ENCODE data around the gene PRICKLE2. TPM values are rescaled to one million over a fixed set of nuclear protein-coding genes. Genes with fewer than 3 reads are reported as not detected.

PRICKLE2 gene
- total and polyA plus RNA-seq, 2 donors (not counting 3 experiments of a cell fraction or from before 2014, with no cell fraction given) = 3.0 to 7.1 TPM

DNA sequence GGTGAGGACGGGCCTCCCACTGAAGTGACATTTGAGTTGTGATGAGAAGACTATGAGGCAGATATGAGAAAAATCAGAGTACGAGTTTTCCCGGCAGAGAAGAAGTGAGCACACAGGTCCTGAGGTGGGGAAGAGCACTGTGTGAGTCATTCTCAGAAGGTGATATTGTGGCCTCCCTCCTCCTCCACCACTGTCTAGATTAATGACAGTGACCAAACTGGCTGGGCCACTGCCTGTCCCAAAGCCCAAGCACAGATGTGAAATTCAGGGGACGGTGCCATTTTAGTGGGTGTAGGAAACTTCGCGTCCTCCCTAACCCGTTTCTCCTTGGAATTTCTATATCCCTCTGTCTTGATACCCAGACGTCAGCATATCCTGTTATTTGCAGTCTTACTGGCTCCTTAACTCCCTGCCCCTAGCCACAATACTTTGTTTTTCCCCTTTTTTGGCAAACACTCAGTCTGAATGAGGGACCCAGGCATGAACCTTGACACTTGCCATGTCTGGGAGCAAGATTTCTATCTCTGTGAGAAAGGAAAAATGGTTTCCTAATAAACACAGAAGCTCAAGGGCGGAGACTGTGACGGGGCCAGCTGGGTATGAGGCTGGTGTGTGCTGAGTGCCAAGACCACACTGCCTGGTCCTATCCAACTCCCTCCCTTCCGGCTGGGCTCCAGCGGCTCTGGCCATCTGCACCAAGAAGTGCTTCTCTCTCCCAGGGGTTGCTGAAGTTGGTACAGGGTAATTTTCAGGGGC lies 15.2 kb downstream of the PRICKLE2 start:
- no peaks in the 10 kb centered on the region for H3K9me1 ChIP-seq (replicated peaks; ENCODE audit: control insufficient read depth, extremely low read depth, insufficient read depth, low read length)
- peak overlapping the region; percentile 94 for H3K27ac ChIP-seq (ENCODE audit: insufficient read depth, low read depth, low read length)
- H3K79me2 ChIP-seq (ENCODE audit: control insufficient read depth, insufficient read depth, low read length) = no peaks in the 10 kb centered on the region
- no peak overlapping the region for H3K4me3 ChIP-seq (replicated peaks in 1 of 3; ENCODE audit: insufficient read depth in 1 of 3, low read depth in 1 of 3, low read length in 3 of 3)
- H3K4me1 ChIP-seq (ENCODE audit: control insufficient read depth, extremely low read depth, insufficient read depth, low read length) = peaks cover 31% of the 10 kb centered on the region
- ChIA-PET POLR2A (interaction anchor here (1.7 kb wide), 1 partner anchor 23 kb away, joined by 9 read pairs; no protein-coding TSS in a partner anchor), CTCF (interaction anchor here (0.6 to 1.3 kb wide), 4 partner anchors 10 to 23 kb away, joined by 3 to 10 read pairs (median 3); no protein-coding TSS in a partner anchor)
- TF ChIP-seq CTCF (IDR thresholded peaks at IDR 0.05; ENCODE audit: extremely low read depth in 1 of 2, insufficient read depth in 1 of 2, low read depth in 1 of 2, low read length in 2 of 2) (no peak), JUN (IDR thresholded peaks at IDR 0.05; ENCODE audit: borderline replicate concordance, insufficient read depth, insufficient read length, low read depth) (peak; percentile 59), POLR2A (IDR thresholded peaks at IDR 0.05; ENCODE audit: low read depth, low read length) (peak; percentile 36), POLR2AphosphoS5 (IDR thresholded peaks at IDR 0.05; ENCODE audit: insufficient read depth, low read depth, low read length) (peak; percentile 37), MYC (IDR thresholded peaks at IDR 0.05; ENCODE audit: low read depth, low read length) (no peak), FOS (IDR thresholded peaks at IDR 0.05; ENCODE audit: borderline replicate concordance, insufficient read depth, low read length) (peak; percentile 20), GATA2 (IDR thresholded peaks at IDR 0.05; ENCODE audit: insufficient read depth, insufficient read length, low read depth, low read length) (peak; percentile 89)
- TF ChIP-seq, protein P1, sequence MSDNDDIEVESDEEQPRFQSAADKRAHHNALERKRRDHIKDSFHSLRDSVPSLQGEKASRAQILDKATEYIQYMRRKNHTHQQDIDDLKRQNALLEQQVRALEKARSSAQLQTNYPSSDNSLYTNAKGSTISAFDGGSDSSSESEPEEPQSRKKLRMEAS (IDR thresholded peaks at IDR 0.05; ENCODE audit: insufficient read depth, insufficient read length) = no peak
- intact Hi-C loops (cut with micrococcal nuclease) (loop anchor here (1.0 kb wide), 2 partner anchors 13 to 23 kb away; no protein-coding TSS in a partner anchor), dilution Hi-C loops (cut with MboI; ENCODE audit: extremely low pct_ligation_motif_present, low sequenced_read_pairs) (no loop called here)
- H2AFZ ChIP-seq (ENCODE audit: low read depth, low read length) = peak overlapping the region; percentile 44
- H4K20me1 ChIP-seq (replicated peaks; ENCODE audit: control insufficient read depth, extremely low read depth, insufficient read depth, low read length) = no peaks in the 10 kb centered on the region
- no peaks in the 10 kb centered on the region for H3K27me3 ChIP-seq (ENCODE audit: control insufficient read depth in 2 of 2, insufficient read depth in 2 of 2, low read length in 2 of 2)
- peak overlapping the region; percentile 66 for H3K9ac ChIP-seq (replicated peaks; ENCODE audit: extremely low read depth, insufficient read depth, low read length)
- H3K36me3 ChIP-seq (ENCODE audit: control insufficient read depth in 2 of 2, extremely low read depth in 1 of 2, insufficient read depth in 2 of 2, low read length in 2 of 2) = no peaks in the 10 kb centered on the region
- H3K4me2 ChIP-seq (ENCODE audit: insufficient read depth, low read length) = peak overlapping the region; percentile 42
- no peaks in the 10 kb centered on the region for H3K9me3 ChIP-seq (replicated peaks; ENCODE audit: control insufficient read depth, insufficient read depth, low read length)
- BruUV-seq (replicated peaks) = TSS peak; percentile 99
- peak; percentile 100 for DNase-seq (ENCODE audit: low read depth, low spot score)
- FAIRE-seq = peak; percentile 85
